HUDEP-2 (cell line): ENCODE data around the gene PCDH15.
"Not testable (repeated sequence)": the region's sequence is repeated elsewhere in the genome, so short reads cannot be mapped to it uniquely, and the experiment has no call there.

ENCODE experiments used
- DNase-seq, 76 experiments: peaks; one replicate each; lab custom pipeline; 2025; ENCODE audit not compliant: unreplicated experiment in 76 of 76; lab: John Stamatoyannopoulos, UW

The PCDH15 gene

DNA sequence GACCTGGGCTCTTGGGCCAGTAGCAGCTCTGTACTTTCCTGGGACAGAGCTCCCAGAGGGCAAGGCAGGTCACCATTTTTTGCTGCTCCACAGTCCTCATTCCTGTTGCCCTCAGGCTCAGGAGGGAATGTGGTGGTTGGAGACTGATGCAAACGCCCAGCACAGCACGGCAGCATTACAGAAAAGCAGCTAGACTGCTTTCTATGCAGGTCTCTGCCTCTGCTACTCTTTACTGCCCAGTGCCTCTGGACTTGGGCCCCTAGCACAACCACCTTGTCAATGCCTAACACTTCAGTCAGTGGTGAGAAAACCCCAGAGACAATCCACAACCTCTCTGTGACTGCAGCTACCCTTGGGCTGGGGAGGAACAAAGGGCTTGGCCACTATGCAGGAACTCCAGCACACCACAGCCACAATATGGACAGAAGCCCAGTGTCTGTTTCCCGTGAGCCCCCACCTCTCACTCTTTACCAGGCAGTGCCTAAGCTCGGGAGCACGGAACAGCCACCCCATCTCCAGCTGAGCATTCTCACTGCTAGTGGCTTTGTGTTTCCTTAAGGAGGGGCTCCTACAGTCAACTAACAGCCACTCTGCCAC, 790.6 kb downstream of the PCDH15 start:
- DNase-seq: no peak

- no peak for DNase-seq
Observed at GRCh38 chr10:54009672-54010071, 791.4 kb downstream of the PCDH15 start.

- no peak for DNase-seq
Observed at GRCh38 chr10:54002077-54002476, 799.0 kb downstream of the PCDH15 start.

DNA sequence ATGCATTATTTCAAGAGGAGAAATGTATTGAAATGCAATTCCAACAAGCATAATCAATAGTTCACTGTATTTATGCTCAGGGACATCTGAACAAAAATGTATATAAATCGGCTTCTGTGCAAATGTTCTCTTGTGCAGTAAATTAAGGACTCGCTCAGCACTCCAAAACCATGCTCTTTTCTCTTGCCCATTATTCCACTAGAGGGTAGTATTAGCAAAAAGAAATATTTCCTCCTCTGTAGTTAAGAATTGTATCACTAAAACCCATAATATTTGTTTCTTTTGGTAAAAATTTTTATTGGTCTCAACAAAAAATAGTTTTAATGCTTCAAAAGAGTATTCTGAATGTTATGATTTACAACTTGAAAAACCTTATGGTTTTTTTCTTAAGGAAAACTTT, 803.1 kb downstream of the PCDH15 start:
- no peak for DNase-seq

DNA sequence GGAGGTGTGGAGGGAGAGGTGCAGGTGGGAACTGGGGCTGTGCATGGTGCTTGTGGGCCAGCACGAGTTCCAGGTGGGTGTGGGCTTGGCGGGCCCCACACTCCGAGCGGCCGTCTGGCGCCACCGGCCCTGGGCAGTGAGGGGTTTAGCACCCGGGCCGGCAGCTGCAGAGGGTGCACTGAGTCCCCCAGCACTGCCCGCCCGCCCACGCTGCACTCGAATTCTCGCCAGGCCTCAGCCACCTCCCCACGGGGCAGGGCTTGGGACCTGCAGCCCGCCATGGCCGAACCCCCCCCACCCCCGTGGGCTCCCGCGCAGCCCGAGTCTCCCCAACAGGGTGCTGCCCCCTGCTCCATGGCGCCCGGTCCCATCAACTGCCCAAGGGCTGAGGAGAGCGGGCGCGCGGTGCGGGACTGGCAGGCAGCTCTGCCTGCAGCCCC, 810.2 kb downstream of the PCDH15 start:
- DNase-seq: no peak

- no peak for DNase-seq
Observed at GRCh38 chr10:53983431-53983830, 817.6 kb downstream of the PCDH15 start.

- no peak for DNase-seq
Observed at GRCh38 chr10:53980210-53980609, 820.8 kb downstream of the PCDH15 start.

GRCh38 chr10:53978301-53978700, 822.7 kb downstream of the PCDH15 start:
- DNase-seq: no peak

DNA sequence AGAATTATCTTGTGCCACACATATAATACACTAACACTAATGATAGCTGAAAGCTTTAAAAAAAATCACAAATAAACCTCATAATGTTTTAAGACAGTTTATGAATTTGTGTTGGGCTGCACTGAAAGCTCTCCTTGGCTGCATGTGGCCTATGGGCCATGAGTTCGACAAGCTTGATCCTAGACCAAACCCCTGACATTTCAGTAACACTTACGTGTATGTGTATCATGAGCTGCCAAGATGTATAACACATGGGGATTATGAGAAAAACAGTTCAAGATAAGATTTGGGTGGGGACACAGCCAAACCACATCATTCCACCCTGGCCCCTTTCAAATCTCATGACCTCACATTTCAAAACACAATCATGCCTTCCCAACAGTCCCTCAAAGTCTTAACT, 823.8 kb downstream of the PCDH15 start:
- DNase-seq: no peak

DNA sequence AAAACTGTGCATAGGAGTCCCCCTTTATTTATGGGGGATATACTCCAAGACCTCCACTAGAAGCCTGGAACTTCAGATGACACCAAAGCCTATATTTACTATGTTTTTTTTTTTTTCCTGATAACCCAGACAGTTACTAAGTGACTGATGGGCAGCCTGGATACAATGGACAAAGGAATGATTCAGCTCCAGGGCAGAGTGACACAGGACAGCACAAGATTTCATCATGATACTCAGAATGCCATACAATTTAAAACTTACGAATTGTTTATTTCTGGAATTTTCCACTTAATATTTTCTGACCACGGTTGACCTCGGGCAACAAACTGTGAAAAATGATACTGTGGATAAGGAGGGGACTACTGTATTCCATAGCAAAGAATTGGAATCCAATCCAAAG, 843.6 kb downstream of the PCDH15 start:
- DNase-seq: no peak

DNA sequence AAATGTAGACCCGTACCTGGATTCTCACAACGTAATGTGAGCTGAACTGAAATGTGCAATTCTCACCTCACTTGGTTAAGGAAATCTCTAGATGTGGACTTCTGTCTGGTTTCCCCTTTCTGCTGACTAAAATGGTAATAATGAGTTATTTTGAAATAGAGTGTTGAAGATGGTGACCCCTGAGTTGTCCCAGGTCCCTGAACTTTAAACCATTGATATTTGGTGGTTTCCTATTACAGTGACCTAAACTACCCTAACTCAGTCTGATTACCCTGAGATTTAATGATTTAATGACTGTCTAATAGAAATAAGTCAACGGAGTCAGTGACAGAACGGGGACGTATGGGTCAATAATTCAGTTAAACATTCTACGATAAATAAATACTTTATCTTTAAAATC, 845.9 kb downstream of the PCDH15 start:
- DNase-seq: no peak

DNA sequence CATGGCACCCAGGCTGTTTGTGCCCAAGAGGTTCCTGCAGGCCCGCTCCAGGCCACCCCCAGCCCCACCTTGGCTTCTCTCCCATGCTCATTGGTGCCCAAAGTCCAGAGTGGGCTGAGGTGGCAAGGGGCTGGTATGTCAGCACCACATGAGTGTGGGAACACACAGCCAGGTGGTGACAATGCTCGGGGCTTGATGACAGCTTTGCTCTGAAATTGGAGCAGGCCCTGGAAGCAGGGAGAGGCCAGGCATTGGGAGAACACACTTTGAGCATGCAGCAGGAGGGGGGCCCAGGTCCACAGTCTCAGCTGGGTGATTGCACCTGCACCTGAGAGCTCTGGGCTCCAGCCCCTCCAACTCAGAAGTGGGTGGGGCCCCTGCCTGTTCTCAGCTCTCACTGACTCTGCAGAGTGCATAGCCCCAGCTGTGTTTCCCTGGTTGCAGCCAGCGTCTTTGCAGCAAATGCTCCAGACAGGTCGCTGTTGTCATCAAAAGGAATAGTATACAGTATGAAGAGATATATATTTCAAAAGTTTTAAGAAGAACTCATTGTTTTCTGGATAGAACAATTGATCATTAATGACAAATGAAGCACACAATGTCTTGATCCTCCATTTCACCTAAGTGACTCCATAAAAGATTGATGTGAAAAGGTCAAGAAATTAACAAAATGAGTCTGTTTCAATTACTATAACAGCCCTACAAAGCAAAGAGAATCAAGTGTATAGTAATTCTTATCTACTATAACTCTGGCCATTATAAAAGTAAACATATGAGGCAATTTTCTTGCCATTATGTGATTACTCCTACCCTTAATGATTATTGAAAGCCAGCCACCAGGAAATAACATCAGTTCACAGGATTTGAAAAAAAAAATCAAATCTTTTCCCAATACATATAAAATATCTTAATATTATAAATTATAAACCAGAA, 848.1 kb downstream of the PCDH15 start:
- no peak for DNase-seq

GRCh38 chr10:53939654-53940053, 861.4 kb downstream of the PCDH15 start:
- DNase-seq: no peak

GRCh38 chr10:53930648-53931047, 870.4 kb downstream of the PCDH15 start:
- no peak for DNase-seq

GRCh38 chr10:53924051-53924700, 876.9 kb downstream of the PCDH15 start:
- not testable (repeated sequence) for DNase-seq

GRCh38 chr10:53918755-53919154, 882.3 kb downstream of the PCDH15 start:
- DNase-seq: no peak

- DNase-seq: no peak
Observed at GRCh38 chr10:53909791-53910190, 891.2 kb downstream of the PCDH15 start.

DNA sequence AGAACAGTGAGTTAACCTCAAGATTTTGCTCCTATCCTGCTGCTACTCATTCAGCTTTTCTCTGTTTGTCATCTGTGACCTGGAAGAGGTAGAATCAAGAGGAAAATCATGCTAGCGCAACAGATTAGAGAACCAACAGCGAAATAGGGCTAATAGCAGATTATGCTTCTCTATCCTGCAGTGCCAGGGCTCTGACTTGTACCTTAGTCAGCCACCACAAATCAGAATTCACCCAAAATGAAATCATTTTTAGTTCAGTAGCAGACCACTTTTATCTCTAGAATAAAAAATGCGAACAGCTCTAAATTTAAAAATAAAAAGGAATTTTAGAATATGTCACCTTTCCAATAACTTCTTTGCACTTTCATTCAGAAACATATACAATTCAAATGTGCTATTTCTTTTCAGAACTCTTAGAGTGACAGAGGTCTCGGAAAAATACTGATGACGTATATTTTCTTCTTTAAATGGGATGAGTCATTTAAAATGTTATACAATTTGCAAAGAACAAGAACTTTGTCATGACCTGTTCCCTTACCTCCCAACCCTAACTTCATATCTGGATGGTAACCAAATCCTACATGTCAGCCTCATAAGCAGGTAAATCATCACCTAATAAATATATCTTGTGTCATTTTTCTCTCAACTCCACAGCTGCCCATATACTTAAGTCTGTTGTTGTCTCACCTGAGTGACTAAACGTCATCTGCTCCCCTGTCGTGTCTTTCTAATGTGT, 896.4 kb downstream of the PCDH15 start:
- DNase-seq: no peak

GRCh38 chr10:53903756-53904155, 897.3 kb downstream of the PCDH15 start:
- DNase-seq: no peak

DNA sequence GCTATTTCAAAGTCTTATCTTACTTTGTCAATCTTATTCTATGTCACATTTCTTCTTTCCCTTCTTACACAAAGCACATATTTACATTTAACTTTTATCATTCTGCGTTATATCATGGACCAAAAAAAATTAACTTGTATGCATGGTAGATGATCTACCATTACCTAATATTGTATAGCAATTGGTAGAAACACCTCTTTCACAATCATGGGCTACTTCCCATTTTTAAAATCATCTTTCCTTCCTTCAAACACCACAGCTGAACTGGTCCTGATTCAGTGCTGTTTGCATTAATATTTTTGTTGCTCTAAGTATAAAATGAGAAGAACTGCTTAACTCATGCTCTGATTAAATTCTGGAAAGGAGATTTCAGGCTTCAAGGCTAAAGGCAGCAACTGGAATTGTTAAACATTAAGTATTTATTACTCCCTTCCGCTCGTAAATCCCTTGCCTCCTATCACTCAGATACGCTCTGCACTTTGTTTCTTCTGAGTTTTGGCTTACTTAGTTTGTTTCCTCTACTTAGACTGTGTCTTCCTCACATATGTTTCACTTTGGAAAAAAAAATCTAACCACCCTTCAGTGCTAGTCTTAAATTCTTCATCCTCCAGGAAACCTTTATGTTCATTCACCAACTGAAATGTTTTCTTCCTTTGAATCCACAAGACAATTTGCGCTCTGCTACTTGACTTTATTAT, 901.4 kb downstream of the PCDH15 start:
- DNase-seq: no peak
